KOPT-K1 (cell line): ENCODE measurements around the gene FANCC.

Experiments
- H3K27ac ChIP-seq: fragments of 200-600 bp; sonication (generic); 2 replicates; pipeline ENCODE4 v1.5.1; 2016; ENCODE audit warnings: antibody characterized with exemption, mild to moderate bottlenecking, low read depth, low read length; ENCODE audit not compliant: poor library complexity, severe bottlenecking
- H3K36me3 ChIP-seq: fragments of 200-600 bp; sonication (generic); 2 replicates; pipeline ENCODE4 v1.5.1; 2017; ENCODE audit warnings: antibody characterized with exemption, mild to moderate bottlenecking, low read length, moderate library complexity; ENCODE audit not compliant: insufficient read depth
- H3K9me3 ChIP-seq: fragments of 200-600 bp; sonication (generic); 2 replicates; pipeline ENCODE4 v1.5.1; 2017; ENCODE audit warnings: antibody characterized with exemption, low read length, mild to moderate bottlenecking; ENCODE audit not compliant: insufficient read depth, poor library complexity, severe bottlenecking

The FANCC gene

DNA sequence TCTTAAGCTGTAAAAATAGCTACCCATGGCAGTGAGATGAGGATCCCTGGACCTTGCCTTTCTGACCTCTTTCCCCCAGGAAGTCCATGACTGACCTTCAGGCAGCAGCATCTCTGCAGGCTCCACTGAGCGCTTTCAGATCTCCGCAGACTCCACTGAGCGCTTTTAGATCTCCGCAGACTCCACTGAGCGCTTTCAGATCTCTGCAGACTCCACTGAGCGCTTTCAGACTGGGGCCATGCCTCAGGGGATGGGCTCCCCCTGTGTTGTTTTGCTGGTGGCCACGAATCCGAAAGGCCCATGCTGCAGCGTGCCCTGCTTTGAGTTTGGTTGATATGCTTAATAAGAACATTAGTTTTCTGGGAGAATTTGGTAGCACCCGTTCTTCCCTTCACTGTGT lies 254.2 kb downstream of the FANCC start:
- Histone ChIP-seq H3K36me3 (no peaks in the 10 kb centered on the region), H3K9me3 (no peaks in the 10 kb centered on the region), H3K27ac (no peak overlapping the region)

DNA sequence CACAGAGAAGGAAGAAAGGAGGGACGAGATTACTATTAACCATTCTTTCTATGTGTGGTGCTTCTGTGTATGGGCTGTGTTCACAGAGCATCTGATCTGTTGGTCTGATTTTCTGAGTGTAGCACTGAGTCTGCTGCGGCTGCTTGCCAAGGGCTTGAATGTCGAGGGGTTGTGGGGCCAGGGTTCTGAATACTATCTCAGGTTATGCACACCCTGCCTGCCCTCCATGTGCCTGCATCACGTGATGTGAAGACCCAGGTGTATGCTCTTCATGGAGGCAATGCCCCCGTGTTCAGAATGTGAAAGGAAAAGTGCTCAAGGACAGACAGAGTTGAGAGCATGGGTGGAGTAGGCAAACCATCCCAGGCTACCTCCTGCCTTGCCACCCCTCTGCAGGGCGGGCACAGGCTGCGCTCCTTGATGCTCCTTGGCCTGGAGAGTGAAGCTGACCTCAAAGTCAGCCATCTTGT lies 254.9 kb downstream of the FANCC start:
- no peaks in the 10 kb centered on the region for H3K9me3 ChIP-seq
- no peaks in the 10 kb centered on the region for H3K36me3 ChIP-seq
- no peak overlapping the region for H3K27ac ChIP-seq

DNA sequence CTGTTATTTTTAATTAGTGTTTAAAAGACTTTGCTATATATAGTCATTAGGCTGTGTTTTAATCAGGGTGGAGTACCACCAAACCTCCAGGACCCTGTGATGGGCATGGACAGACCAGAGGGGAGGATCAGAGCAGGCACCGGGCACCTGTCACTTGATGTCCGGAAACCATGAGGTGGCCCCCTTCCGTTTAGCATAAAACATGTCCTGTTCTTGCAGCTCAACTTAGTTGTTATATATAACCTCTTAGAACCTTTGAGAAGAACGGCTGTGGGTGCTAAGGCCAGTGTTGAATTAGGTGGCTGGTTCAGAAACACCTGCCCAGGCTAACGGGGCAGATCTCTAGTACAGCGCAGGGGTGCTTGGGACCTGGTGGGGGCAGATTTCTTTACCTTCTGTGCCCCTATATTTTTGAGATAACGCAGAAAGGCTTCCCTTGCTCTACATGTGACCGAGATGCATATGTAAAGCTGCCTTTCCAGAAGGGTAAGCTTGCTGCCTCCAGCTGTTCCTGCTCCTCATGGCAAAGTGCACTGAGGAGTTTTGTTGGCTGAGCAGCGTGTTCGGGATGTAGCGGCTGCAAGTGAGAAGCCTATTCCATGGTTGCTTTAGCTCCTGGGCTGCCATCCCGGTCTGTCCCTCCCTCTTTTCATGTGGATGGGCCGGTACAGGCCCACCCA lies 255.5 kb downstream of the FANCC start:
- Histone ChIP-seq H3K27ac (no peak overlapping the region), H3K9me3 (no peaks in the 10 kb centered on the region), H3K36me3 (no peaks in the 10 kb centered on the region)

DNA sequence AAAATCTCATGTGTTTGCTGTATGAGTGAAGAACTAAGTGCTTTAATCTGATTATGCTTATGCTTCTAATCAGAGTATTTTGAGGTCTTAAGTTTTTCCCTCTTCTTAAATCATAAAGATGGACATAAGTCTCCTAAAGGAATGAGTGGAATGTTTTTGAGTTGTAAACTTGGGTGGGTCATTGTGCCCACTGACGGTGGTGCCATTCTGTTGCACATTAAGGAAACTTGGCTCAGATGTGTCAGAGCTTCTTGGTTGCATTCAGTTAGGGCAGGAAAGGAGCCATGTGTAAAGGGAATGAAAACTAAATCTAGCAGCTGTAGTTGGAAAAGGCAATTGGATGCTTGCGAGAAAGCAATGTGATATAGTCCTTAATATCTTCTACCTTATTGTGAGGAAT lies 256.6 kb downstream of the FANCC start:
- Histone ChIP-seq H3K36me3 (no peaks in the 10 kb centered on the region), H3K27ac (no peak overlapping the region)

DNA sequence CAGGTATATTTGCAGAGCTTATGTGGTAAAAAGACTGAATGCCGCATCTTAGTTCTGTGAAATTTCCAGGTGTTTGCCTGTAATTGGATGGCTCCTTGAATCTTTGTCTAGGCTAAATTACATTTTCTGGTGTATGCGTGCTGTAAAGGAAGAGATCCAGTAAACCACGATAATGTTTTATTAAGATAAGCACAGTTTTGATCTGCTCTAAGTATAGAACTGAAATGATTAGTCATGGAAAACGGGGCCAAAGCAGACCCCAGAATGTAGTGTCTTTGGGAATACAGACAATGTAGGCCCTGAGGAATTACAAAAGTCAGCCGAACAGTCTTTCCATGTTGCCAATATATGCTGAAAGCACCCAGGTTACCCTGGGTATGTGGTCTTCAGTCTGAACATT lies 257.3 kb downstream of the FANCC start:
- H3K9me3 ChIP-seq = no peaks in the 10 kb centered on the region
- H3K36me3 ChIP-seq = no peaks in the 10 kb centered on the region
- no peak overlapping the region for H3K27ac ChIP-seq

More for the DNA sequence above, 256.6 kb downstream of the FANCC start:
- no peaks in the 10 kb centered on the region for H3K9me3 ChIP-seq

DNA sequence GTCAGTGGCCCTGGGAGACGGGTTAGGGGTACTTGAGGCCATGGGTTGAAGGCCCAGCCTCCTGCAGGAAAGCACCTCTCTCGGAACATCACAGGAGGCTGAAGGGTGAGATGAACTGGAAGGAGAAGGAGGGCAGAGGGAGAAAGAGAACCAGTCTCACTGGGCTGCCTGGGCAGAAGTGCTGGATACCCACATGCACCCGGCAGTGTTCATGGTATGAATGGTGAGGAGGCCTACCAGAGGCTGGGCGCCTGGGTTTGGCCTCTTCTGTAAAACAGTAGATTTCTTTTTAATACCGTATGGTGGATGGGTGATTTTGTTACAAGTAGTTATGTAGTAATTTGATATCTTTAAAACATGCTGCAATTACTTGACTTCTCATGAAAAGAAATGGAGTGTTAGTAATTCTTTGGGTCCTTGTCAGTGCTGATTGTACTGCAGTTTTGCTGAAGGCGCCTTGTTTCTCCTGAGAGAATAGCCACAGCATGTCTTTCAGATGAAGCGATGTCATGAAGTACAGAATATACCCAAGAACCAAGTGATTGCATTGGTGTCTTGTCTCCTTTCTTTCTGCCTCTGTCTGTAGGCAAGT lies 258.6 kb downstream of the FANCC start:
- no peaks in the 10 kb centered on the region for H3K9me3 ChIP-seq
- H3K27ac ChIP-seq = no peak overlapping the region
- no peaks in the 10 kb centered on the region for H3K36me3 ChIP-seq

DNA sequence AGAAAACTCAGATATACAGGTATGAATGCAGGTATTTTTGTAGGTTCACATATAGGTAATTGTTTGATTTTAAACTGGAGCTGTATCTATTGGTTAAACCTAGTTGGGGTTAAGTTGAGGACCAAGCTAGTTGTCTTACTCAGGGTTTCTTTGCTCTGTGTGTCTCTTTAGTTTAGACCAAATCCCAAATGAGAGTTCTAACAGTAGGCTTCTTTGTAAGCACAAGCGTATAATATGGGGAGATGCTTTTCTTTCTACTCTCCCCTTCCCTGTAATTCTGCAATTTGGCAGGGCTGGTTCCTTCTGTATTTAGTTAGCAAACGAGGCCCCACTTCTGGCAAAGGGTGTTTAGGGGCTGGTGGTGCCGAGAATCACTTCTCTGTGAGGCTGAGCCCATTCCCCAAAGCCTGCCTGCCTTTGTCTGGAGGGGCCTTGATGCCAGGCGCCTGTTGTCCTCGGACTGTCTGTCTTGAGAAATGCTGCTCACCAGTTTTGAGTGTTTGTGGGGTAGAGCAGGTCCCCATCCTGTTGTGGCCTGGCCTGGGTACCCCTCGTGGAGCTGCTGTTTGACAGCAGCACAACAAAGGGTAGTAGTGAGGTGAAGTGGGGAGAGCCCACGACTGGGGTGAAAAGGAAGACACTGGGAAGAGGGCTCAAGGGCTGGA lies 259.3 kb downstream of the FANCC start:
- no peaks in the 10 kb centered on the region for H3K36me3 ChIP-seq
- H3K9me3 ChIP-seq = no peaks in the 10 kb centered on the region
- H3K27ac ChIP-seq = no peak overlapping the region

DNA sequence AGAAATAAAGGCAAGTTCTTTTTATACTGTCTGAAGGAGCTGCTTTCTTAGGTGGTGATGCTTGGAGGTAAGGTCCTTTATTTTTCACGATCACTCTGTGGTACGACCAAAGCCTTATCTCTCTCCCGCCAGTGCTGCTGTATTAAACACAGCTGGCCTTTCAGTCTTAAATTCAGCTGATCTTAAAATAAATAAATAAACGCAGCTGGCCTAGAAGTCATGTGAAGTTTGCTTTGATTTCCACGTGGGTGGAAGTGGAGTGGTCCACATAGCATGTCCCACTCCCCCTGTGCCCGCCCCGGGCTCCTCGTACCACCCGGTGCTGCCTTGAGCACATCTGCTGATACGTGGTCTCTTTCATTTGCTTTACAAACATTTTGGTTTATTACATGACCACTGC lies 260.4 kb downstream of the FANCC start:
- H3K36me3 ChIP-seq = no peaks in the 10 kb centered on the region
- no peak overlapping the region for H3K27ac ChIP-seq
- H3K9me3 ChIP-seq = no peaks in the 10 kb centered on the region

DNA sequence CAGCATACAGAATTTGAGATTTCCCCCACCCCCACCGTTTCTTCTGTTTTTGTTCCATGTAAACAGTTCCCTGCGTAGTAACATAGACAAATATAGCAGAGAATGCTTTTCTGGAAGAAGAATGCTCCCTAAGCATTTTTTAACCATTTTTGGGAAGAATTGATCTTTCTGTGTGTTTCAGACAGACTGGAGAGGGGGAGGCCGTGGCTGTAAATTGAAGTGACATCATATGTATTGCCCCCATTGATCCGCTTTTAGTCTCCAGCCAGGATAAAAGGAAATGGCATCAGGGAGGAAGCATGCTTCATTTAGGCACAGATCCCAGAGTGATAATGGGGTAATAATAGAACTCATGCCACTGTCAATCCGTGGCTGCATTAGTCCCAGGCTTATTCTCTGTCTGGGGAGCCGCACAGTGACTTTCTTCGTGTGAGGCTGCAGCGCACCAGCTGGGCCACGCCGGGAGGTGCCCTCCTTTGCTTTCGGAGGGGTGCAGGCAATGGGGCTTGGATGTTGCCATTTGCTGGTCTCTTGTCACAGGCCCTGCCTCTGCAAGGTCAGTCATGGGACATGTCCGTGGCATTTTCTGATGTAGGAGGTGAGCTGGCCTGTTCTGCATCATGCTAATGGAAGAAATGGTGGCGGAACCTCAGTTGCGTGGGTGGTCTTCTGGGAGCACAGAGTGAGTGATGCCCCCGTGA lies 261.5 kb downstream of the FANCC start:
- Histone ChIP-seq H3K36me3 (no peaks in the 10 kb centered on the region), H3K9me3 (no peaks in the 10 kb centered on the region), H3K27ac (no peak overlapping the region)

DNA sequence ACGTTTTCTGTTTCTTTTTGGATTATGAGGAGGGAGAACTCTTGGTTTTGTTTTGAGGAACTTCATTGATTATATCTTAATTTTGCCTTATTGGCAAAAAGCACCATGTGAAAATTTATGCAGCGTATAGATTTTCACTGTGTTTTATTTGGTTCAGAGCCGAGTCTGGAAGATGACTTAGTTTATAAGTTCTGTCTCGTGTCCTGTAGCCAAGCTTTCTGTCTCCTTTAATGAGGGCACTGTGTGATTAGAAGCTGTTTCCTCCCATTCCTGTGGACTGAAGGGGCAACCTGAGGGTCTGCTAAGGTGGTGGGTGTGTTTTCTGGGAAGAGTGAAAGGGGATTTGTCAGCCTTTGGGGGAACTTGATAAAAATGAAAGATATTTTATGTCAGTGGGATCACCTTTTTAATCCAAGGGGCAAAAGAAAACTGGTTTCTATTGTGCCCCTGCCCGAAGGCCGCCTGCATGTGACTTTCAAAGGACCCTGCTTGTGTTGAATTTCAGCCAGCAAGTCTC lies 262.1 kb downstream of the FANCC start:
- H3K27ac ChIP-seq = no peak overlapping the region
- no peaks in the 10 kb centered on the region for H3K36me3 ChIP-seq
- H3K9me3 ChIP-seq = no peaks in the 10 kb centered on the region

DNA sequence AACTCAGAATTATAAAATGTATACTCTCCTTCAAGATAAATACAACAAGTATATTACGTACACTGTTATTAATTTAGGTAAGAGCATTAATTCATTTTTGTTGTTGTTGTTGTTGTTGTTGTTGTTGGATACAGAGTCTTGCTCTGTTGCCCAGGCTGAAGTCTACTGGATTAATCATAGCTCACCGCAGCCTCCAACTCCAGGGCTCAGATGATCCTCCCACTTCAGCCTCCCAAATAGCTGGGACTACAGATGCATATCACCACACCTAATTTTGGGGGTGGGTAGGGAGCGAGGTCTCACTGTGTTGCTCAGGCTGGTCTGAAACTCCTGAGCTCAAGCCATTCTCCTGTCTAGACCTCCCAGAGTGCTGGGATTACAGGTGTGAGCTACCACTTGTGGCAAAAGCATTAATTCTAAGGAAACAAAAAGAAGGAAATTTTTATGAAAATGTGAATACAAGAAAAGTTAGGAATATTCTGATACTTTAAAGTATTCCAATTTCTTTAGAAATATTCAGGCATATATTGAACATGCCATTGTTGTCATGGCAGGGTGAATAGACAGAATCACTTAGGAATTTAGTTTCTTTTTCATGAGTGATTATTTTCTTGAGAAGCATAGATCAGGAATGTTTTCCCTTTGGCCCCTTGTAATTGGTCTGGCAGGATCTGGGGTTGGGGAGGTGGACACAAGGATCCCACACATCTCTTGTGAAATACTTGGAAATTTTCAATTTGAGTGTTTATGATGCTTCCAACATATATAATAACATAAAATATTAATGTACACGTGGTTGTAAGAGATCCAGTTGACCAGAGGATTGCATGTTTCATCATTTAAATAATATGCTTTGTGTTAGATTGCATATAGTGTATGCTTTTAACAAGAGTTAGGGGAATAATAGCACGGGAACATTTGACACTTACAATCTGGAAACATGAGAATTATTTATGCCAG lies 263.6 kb downstream of the FANCC start:
- H3K27ac ChIP-seq = no peak overlapping the region
- H3K36me3 ChIP-seq = no peaks in the 10 kb centered on the region
- H3K9me3 ChIP-seq = no peaks in the 10 kb centered on the region

DNA sequence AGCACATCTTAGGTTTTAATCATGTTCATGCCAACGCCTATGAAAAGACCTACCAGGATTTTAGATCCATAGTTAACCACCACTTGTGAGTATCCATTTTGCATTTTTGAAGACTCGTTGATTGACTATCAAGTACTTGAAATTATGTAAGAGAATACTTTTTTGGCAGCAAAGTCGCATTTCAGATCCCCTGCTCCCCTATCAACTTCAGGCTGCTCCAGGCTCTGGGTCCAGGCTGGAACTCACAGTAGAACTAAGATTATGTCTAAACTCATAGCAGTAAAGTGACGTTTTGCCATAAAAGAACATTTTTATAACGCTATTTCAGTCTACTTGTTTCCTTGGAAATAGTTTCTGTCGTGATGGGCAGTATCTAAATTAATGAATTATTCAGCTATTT lies 267.7 kb downstream of the FANCC start:
- Histone ChIP-seq H3K9me3 (no peaks in the 10 kb centered on the region), H3K27ac (no peak overlapping the region)

More for the DNA sequence above, 267.7 kb downstream of the FANCC start:
- H3K36me3 ChIP-seq = no peaks in the 10 kb centered on the region
